GM21390 (cell line): Measurements from ENCODE around the gene GPR87.

Experiments
- ATAC-seq: cut with Tn5 transposase; IDR thresholded peaks from one replicate; pipeline ENCODE4 v1.9.1; 2021; ENCODE audit not compliant: unreplicated experiment

The GPR87 gene

GRCh38 chr3:151318313-151318712, 1.7 kb upstream of the GPR87 start:
- no peak for ATAC-seq

- no peak for ATAC-seq
Observed at GRCh38 chr3:151315846-151316245, 774 bp downstream of the GPR87 start.

GRCh38 chr3:151315136-151315535, 1.5 kb downstream of the GPR87 start:
- no peak for ATAC-seq

- ATAC-seq = no peak
Observed at GRCh38 chr3:151314593-151314992, 2.0 kb downstream of the GPR87 start.

DNA sequence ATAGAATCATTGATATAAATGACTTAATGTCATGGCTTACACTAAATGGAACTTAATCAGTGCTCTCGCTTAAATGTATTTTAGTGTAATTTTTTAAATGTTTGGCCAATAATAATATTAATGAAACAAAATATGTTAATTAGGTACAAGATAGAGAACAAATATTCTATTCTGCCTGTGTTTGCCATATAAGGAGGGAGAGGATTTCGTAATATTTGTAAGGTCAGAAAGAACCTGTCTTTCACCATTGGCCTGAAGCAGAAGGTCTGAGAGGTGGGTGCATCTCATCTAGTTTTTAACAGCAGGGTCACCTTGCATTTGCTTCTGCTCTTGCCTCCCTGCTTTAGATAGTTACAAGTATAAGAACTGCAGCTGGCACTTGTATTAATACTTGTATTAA, 2.5 kb downstream of the GPR87 start:
- no peak for ATAC-seq

- no peak for ATAC-seq
Observed at GRCh38 chr3:151312972-151313371, 3.6 kb downstream of the GPR87 start.

DNA sequence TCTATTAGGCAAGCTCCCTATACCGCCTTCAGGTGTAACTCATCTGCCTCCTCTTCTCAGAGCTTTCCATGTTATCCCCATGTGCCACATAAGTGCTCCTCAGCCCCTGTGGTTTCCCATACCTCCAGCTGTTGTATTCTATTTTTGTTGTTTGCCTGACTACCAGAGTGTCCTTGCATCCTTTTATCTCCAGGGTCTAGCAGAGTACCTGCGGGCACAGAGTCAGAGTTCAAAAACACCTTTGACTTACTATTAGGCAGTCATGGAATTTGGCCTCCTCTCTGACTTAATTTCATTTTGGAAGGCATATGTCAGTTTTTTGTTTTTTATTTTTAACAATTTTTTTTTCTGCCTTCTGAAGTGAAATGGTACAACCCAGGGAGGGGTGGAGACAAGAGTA, 7.1 kb downstream of the GPR87 start:
- ATAC-seq = no peak

GRCh38 chr3:151307583-151308488, 8.8 kb downstream of the GPR87 start:
- ATAC-seq = no peak

- no peak for ATAC-seq
Observed at GRCh38 chr3:151307131-151307530, 9.5 kb downstream of the GPR87 start.

DNA sequence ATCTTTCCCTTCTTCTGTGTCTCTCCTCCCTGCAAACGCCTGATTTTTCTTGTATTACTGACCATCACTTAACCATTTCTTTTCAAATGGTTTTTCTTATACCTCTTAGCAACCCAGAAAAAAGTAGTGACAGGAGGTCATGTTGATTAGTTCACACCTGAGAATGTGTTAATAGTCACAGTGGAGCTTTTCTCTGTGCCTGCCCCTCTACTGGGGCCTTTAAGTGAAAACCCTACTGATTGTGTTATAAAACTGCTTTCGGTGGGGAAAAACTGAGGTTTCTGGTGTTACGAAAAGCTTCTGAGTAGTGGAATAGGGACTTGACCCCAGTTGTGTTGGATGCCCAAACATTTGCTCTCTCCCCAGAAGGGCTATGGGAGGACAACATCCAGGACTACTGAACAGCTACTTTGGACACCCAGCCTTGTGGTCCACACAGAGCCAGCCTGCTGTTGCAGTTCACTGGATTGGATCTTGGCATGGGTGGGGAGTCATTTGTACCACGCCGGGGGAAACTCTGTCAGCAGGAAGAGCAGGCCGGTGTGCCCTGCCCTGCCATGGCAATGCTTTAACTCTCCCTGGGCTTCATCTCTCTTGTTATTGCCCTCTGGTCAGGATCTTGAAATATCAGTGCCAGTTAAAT, 10.3 kb downstream of the GPR87 start:
- no peak for ATAC-seq

DNA sequence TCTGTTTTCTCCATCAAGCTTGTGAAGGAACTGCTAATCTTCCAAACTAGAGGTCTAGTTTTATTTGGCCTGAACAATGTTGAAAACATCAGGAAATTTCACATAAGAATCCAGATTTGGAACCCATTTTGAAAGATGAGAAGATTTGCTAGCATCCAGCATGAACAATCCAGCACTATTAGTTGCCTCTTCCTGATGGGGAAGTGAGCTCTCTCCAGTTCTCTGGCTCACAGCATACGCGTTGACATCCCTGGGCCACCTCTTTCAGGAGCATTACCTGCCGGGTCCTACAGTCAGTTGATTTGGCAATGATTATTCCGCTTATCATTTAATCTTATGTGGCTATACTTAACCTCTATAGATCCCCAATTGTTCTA, 10.9 kb downstream of the GPR87 start:
- ATAC-seq = no peak

GRCh38 chr3:151305060-151305774, 11.4 kb downstream of the GPR87 start:
- no peak for ATAC-seq

GRCh38 chr3:151303751-151304150, 12.9 kb downstream of the GPR87 start:
- ATAC-seq = no peak

GRCh38 chr3:151301787-151302186, 14.8 kb downstream of the GPR87 start:
- no peak for ATAC-seq

- no peak for ATAC-seq
Observed at GRCh38 chr3:151300539-151300938, 16.1 kb downstream of the GPR87 start.

- ATAC-seq = no peak
Observed at GRCh38 chr3:151299006-151299405, 17.6 kb downstream of the GPR87 start.

DNA sequence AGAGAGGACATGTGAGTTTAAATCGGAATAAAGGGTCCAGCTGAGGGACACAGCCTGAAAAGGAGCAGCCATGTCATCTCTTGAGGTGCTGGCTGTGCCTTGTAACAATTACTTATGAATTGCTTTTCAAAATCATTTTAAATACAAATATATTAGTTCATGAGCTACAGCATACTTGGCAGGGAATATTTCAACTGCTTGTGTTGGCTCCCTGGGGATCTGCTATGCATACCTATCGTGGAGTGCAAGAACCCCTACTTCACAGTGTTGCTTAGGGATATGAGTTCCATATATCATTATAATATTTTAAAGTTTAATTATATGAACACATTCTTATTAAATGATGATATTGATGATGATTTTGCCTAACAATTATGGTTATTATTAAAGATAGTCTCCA, 19.2 kb downstream of the GPR87 start:
- ATAC-seq = no peak

DNA sequence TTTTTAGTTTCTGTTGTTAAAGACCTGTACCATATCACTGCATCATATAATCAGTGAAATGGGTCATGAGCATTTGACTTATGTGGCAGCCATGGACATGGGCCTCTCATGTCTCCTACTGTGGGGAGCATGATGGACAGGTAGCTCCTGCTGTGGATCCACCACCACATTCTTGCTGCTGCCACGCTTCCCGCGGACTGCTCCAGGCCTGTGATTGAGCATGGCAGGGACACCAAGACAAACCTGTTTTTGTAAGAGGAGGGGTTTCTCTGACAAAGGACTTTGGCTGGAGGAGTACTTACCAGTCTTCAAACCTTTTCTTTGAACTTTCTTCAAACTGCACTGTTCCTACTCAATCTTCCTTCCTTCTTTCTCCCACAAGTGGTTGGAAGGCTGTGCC, 20.4 kb downstream of the GPR87 start:
- no peak for ATAC-seq

GRCh38 chr3:151293127-151293526, 23.5 kb downstream of the GPR87 start:
- no peak for ATAC-seq

DNA sequence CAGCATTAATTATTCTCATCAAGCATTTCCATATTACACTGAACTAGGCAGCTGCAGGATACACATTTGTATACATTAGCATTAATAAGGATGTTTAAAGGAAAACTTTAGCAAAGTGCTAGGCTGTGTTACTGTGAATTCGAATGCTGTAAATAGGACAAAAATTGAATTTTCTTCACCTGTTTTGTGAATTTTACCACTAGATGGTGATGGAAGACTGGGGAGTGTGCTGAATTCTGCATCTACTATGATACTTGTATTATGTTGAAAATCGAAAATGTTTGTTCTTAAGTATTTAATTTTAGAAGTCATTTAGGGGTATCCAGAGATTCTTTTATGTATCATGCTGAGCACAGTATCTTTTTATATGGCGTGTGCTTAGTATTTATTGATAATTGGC, 25.9 kb downstream of the GPR87 start:
- no peak for ATAC-seq

- ATAC-seq = no peak
Observed at GRCh38 chr3:151289445-151289844, 27.2 kb downstream of the GPR87 start.

DNA sequence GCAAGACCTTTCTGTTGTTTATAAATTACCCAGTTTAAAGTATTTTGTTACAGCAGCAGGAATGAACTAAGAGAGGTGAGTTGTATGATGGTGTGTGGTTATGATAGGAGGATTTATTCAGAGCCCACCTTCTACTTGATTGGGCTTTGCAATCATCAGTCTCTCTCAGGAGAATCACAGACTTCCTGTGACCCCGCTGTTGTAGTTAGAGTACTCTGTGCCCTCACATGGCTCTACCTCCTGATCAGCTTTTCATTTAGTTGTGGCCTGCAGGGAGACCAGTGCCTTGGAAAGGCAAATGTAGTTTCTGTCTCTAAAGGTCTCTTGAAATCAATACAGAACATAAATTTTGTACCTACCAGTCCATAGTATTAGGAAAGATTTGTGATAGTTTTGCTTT, 30.7 kb downstream of the GPR87 start:
- no peak for ATAC-seq
